Left lung (tissue), 10 donors: Measurements from ENCODE around the gene RNF213. TPM values are rescaled to one million over a fixed set of nuclear protein-coding genes. Genes with fewer than 3 reads are reported as not detected.

Source experiments
- ATAC-seq: fragments of 200-7000 bp; cut with Tn5 transposase; one replicate; pipeline ENCODE4 v1.9.1; 2020; ENCODE audit warnings: moderate library complexity
- DNase-seq, 4 donors: peaks; one replicate each; pipeline ENCODE4 v3.0.0-alpha.2; 2013 to 2020
- H3K27ac ChIP-seq, 2 donors: fragments of 200-600 bp; sonication (generic) in 1 of 2; one replicate each; pipeline versions ENCODE4 v1.5.0 to v1.8.0; 2020 to 2021
- H3K27me3 ChIP-seq, 2 donors: fragments of 200-600 bp; sonication (generic) in 1 of 2; one replicate each; pipeline versions ENCODE4 v1.5.0 to v1.8.0; 2020 to 2021
- H3K36me3 ChIP-seq, 2 donors: fragments of 200-600 bp; sonication (generic) in 1 of 2; one replicate each; pipeline versions ENCODE4 v1.5.0 to v1.8.0; 2020 to 2021
- H3K4me1 ChIP-seq, 2 donors: fragments of 200-600 bp; one replicate each; pipeline ENCODE4 v1.8.0; 2021
- H3K4me3 ChIP-seq, 2 donors: fragments of 200-600 bp; sonication (generic) in 1 of 2; one replicate each; pipeline versions ENCODE4 v1.5.0 to v1.8.0; 2020 to 2021; ENCODE audit warnings: mild to moderate bottlenecking in 1 of 2
- H3K9me3 ChIP-seq, 2 donors: fragments of 200-600 bp; sonication (generic) in 1 of 2; one replicate each; pipeline versions ENCODE4 v1.5.0 to v1.8.0; 2020 to 2021
- CTCF ChIP-seq, 2 donors: fragments of 200-600 bp; sonication (generic) in 1 of 2; IDR thresholded peaks; one replicate each; pipeline versions ENCODE4 v1.5.0 to v1.8.0; 2021; ENCODE audit warnings: antibody characterized with exemption in 2 of 2
- intact Hi-C, 2 donors: fragments of 100-400 bp; cut with DNase I; formaldehyde crosslinking; loops; one replicate each; pipeline versions ENCODE4 v1.11.2 to v1.14.2; 2022
- polyA plus RNA-seq, 6 donors: library from polyadenylated mRNA; unstranded; fragments of 120-200 nt; gene quantifications; one replicate each; pipeline ENCODE4 v1.2.1, GENCODE V29; 2013; ENCODE audit not compliant: insufficient read length in 6 of 6
- total RNA-seq, 2 donors: library from RNA; stranded (reverse); fragmentation: NEBNext Ultra II Directional; extraction: Animal tissue kit (Norgen Biotek cat#: 25700); gene quantifications; one replicate each; pipeline ENCODE4 v1.2.1, GENCODE V29; 2021
- donor health status: DM: no; HTN: yes; CAD: no.
- donor health status: DM: no; HTN: no; CAD: no.

Gene RNF213
- total and polyA plus RNA-seq, 8 donors = 89.0 to 264 (median 103) TPM

GRCh38 chr17:80442323-80442659, 181.6 kb downstream of the RNF213 start:
- Histone ChIP-seq H3K36me3 (no peaks in the 10 kb centered on the region), H3K27me3 (no peaks in the 10 kb centered on the region), H3K4me3 (no peak overlapping the region), H3K9me3 (no peaks in the 10 kb centered on the region), H3K4me1 (no peaks in the 10 kb centered on the region), H3K27ac (no peak overlapping the region)
- intact Hi-C loops = no loop called here
- ATAC-seq = no peak
- DNase-seq = peak in 1 of 4 donors; percentile 47
- no peak for TF ChIP-seq CTCF (IDR thresholded peaks at IDR 0.05)

GRCh38 chr17:80442764-80443163, 182.1 kb downstream of the RNF213 start:
- ATAC-seq = no peak

GRCh38 chr17:80443498-80443897, 182.8 kb downstream of the RNF213 start:
- H3K4me1 ChIP-seq = no peaks in the 10 kb centered on the region
- TF ChIP-seq CTCF (IDR thresholded peaks at IDR 0.05) = no peak
- intact Hi-C loops = no loop called here
- ATAC-seq = no peak
- no peaks in the 10 kb centered on the region for H3K27me3 ChIP-seq
- H3K9me3 ChIP-seq = no peaks in the 10 kb centered on the region
- H3K4me3 ChIP-seq = no peak overlapping the region
- no peak overlapping the region for H3K27ac ChIP-seq
- H3K36me3 ChIP-seq = no peaks in the 10 kb centered on the region
- peak in 1 of 4 donors; percentile 54 for DNase-seq

More at GRCh38 chr17:80442764-80443163, 182.1 kb downstream of the RNF213 start:
- no peak for TF ChIP-seq CTCF (IDR thresholded peaks at IDR 0.05)
- H3K27me3 ChIP-seq = no peaks in the 10 kb centered on the region
- no peak for DNase-seq
- no peak overlapping the region for H3K27ac ChIP-seq
- intact Hi-C loops = no loop called here
- no peaks in the 10 kb centered on the region for H3K9me3 ChIP-seq
- H3K36me3 ChIP-seq = no peaks in the 10 kb centered on the region
- no peaks in the 10 kb centered on the region for H3K4me1 ChIP-seq
- no peak overlapping the region for H3K4me3 ChIP-seq

GRCh38 chr17:80443916-80444643, 183.4 kb downstream of the RNF213 start:
- Histone ChIP-seq H3K36me3 (no peaks in the 10 kb centered on the region), H3K27ac (no peak overlapping the region), H3K4me1 (no peaks in the 10 kb centered on the region), H3K9me3 (no peaks in the 10 kb centered on the region), H3K27me3 (no peaks in the 10 kb centered on the region), H3K4me3 (no peak overlapping the region)
- intact Hi-C loops = no loop called here
- no peak for TF ChIP-seq CTCF (IDR thresholded peaks at IDR 0.05)
- DNase-seq (peak in 1 of 4 donors; percentile 76), ATAC-seq (no peak)

- H3K9me3 ChIP-seq = no peaks in the 10 kb centered on the region
- no peak overlapping the region for H3K4me3 ChIP-seq
- no peaks in the 10 kb centered on the region for H3K27me3 ChIP-seq
- TF ChIP-seq CTCF (IDR thresholded peaks at IDR 0.05) = no peak
- H3K4me1 ChIP-seq = no peaks in the 10 kb centered on the region
- H3K27ac ChIP-seq = no peak overlapping the region
- H3K36me3 ChIP-seq = no peaks in the 10 kb centered on the region
- peak in 1 of 4 donors; percentile 26 for DNase-seq
- intact Hi-C loops = no loop called here
- ATAC-seq = no peak
These were observed 184.0 kb downstream of the RNF213 start for GRCh38 chr17:80444644-80444979.
